Upper lobe of right lung (tissue), 1 donor: ENCODE data around the gene PCDH10. TPM values are rescaled to one million over a fixed set of nuclear protein-coding genes. Genes with fewer than 3 reads are reported as not detected.

Experiments
- ATAC-seq: fragments of 200-7000 bp; cut with Tn5 transposase; one replicate; pipeline ENCODE4 v1.9.1; 2020; ENCODE audit warnings: mild to moderate bottlenecking, moderate library complexity
- DNase-seq: peaks from one replicate; pipeline ENCODE4 v3.0.0-alpha.2; 2020
- H3K27ac ChIP-seq: fragments of 200-600 bp; one replicate; pipeline ENCODE4 v1.8.0; 2022
- H3K27me3 ChIP-seq: fragments of 200-600 bp; one replicate; pipeline ENCODE4 v1.8.0; 2022; ENCODE audit warnings: mild to moderate bottlenecking
- H3K36me3 ChIP-seq: fragments of 200-600 bp; one replicate; pipeline ENCODE4 v1.8.0; 2022
- H3K4me1 ChIP-seq: fragments of 200-600 bp; one replicate; pipeline ENCODE4 v1.8.0; 2022
- H3K4me3 ChIP-seq: fragments of 200-600 bp; one replicate; pipeline ENCODE4 v1.8.0; 2022; ENCODE audit warnings: mild to moderate bottlenecking
- H3K9me3 ChIP-seq: fragments of 200-600 bp; one replicate; pipeline ENCODE4 v1.8.0; 2022
- CTCF ChIP-seq: fragments of 200-600 bp; IDR thresholded peaks from one replicate; pipeline ENCODE4 v1.8.0; 2022; ENCODE audit warnings: antibody characterized with exemption
- intact Hi-C: fragments of 100-400 bp; cut with DNase I; formaldehyde crosslinking; loops from one replicate; pipeline ENCODE4 v1.11.0; 2022
- total RNA-seq: library from RNA; stranded (reverse); fragmentation: NEBNext Ultra II Directional; extraction: Animal tissue kit (Norgen Biotek cat#: 25700); gene quantifications from one replicate; pipeline ENCODE4 v1.2.1, GENCODE V29; 2021
- donor health status: DM: no; HTN: yes; CAD: no; lungs with severe emphysema.

The PCDH10 gene
- total RNA-seq, 1 donor from 2014 or later = 0.41 TPM

GRCh38 chr4:133143775-133144430 lies 5.2 kb upstream of the PCDH10 start:
- H3K27me3 ChIP-seq = peaks cover 59% of the 10 kb centered on the region
- intact Hi-C loops = no loop called here

GRCh38 chr4:133145241-133145640 lies 3.9 kb upstream of the PCDH10 start:
- no peak for TF ChIP-seq CTCF
- Histone ChIP-seq H3K4me1 (peaks cover 36% of the 10 kb centered on the region), H3K4me3 (no peak overlapping the region), H3K27me3 (peaks cover 72% of the 10 kb centered on the region), H3K36me3 (no peaks in the 10 kb centered on the region), H3K27ac (no peak overlapping the region), H3K9me3 (no peaks in the 10 kb centered on the region)
- intact Hi-C loops = no loop called here
- ATAC-seq = no peak
- no peak for DNase-seq

More at GRCh38 chr4:133143775-133144430, 5.2 kb upstream of the PCDH10 start:
- no peak for DNase-seq
- ATAC-seq = no peak
- no peaks in the 10 kb centered on the region for H3K9me3 ChIP-seq
- no peaks in the 10 kb centered on the region for H3K36me3 ChIP-seq
- no peak overlapping the region for H3K27ac ChIP-seq
- H3K4me3 ChIP-seq = no peak overlapping the region
- TF ChIP-seq CTCF = no peak
- peaks cover 24% of the 10 kb centered on the region for H3K4me1 ChIP-seq

DNA sequence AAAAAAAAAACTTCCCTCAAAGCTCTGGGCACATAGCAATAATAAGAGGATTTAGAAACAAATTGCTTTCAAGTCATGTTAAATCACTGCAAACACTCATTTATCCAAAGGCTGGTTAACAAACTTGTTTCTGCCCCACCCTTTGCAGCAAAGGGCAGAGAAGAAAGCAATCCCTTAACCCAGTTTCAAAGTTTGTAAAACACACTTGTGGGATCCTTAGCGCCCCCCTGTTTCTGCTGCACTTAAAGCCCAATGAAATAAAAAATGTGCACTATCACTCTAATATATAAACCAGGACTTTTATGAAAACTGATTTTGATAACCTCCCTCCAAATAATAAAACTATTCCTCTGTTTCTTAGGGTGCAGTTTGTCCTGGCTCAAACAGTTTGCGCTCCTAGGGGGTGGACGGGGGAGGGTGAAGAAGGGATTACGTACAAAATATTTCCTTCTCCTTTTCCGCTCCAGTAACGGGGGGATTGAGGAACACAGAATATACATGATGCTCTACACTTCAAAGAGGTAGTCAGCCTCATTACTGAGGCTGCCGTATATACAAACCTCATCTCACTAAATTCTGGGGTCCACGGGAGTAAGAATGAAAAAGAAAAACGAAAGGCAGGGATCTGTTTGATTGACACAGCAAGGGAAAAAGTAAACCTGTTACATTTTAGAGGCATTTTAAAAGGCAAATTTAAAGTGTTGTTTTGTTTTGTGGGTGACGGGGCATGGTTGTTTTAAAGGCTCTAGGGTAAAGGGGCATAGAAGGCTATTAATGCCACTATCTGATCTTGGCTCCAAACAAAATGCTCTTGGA lies 3.1 kb upstream of the PCDH10 start:
- peaks cover 40% of the 10 kb centered on the region for H3K4me1 ChIP-seq
- no peak overlapping the region for H3K27ac ChIP-seq
- TF ChIP-seq CTCF = no peak
- H3K4me3 ChIP-seq = peak overlapping the region; percentile 20
- intact Hi-C loops = no loop called here
- H3K27me3 ChIP-seq = peaks cover 74% of the 10 kb centered on the region
- DNase-seq (no peak), ATAC-seq (no peak)
- H3K36me3 ChIP-seq = no peaks in the 10 kb centered on the region
- H3K9me3 ChIP-seq = no peaks in the 10 kb centered on the region

- DNase-seq = no peak
- Histone ChIP-seq H3K36me3 (no peaks in the 10 kb centered on the region), H3K9me3 (no peaks in the 10 kb centered on the region), H3K4me1 (peaks cover 48% of the 10 kb centered on the region), H3K27ac (no peak overlapping the region), H3K27me3 (peaks cover 77% of the 10 kb centered on the region), H3K4me3 (peak overlapping the region; percentile 50)
- intact Hi-C loops = no loop called here
- peak; percentile 79 for TF ChIP-seq CTCF
- ATAC-seq = peak; percentile 20
These were observed 2.4 kb upstream of the PCDH10 start for GRCh38 chr4:133146574-133147241.

DNA sequence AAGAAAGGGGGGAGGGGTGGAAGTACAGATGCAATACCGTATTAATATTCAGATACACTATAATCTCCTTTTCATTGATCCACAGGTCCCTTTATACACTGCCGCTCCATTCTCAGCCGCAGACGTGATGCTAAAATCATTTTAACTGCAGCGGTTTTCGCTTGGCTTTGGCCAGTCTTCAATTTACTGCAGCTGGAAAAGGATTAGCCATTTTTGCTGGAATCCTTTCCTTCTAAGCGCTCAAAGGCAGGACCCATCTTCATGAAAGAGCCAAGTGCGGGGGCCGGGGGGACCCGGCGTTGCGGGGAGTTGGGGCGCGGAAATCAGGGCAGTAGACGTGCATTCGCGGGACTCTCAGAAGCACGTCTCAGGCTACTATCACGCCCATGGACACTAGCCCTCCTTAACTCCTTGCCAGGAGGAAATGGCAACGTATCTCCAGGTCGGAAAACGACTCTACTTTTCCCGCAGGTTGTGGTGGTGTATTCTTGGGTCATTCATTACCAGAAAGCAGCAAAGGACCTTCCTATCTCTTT lies 1.7 kb upstream of the PCDH10 start:
- no peaks in the 10 kb centered on the region for H3K9me3 ChIP-seq
- no peak for TF ChIP-seq CTCF
- ATAC-seq (no peak), DNase-seq (no peak)
- peak overlapping the region; percentile 50 for H3K4me3 ChIP-seq
- peaks cover 54% of the 10 kb centered on the region for H3K4me1 ChIP-seq
- intact Hi-C loops = no loop called here
- peaks cover 82% of the 10 kb centered on the region for H3K27me3 ChIP-seq
- H3K36me3 ChIP-seq = no peaks in the 10 kb centered on the region
- no peak overlapping the region for H3K27ac ChIP-seq
